Lower leg skin (tissue), 3 donors: ENCODE data around the gene NSL1.

Experiments
- CTCF ChIP-seq, 3 donors: fragments of 450-650 bp; IDR thresholded peaks; one replicate each; pipeline ENCODE4 v1.5.1; 2016; ENCODE audit warnings: antibody characterized with exemption in 3 of 3, mild to moderate bottlenecking in 3 of 3, moderate library complexity in 2 of 3
- POLR2A ChIP-seq, 2 donors: fragments of 450-650 bp; IDR thresholded peaks; one replicate each; pipeline ENCODE4 v1.6.1; 2016 to 2017; ENCODE audit warnings: antibody characterized with exemption in 2 of 2, mild to moderate bottlenecking in 1 of 2, moderate library complexity in 1 of 2

GRCh38 chr1:212688341-212689047 is 103.1 kb downstream of the NSL1 start:
- no peak for TF ChIP-seq CTCF (IDR thresholded peaks at IDR 0.05)
- TF ChIP-seq POLR2A (IDR thresholded peaks at IDR 0.05): no peak
